Muscle layer of duodenum (tissue), 2 donors: ENCODE measurements around the gene TMEM242.

Source experiments
- H3K27ac ChIP-seq: one replicate; pipeline ENCODE4 v1.7.0; 2013; ENCODE audit warnings: mild to moderate bottlenecking, low read length
- H3K27me3 ChIP-seq: one replicate; pipeline ENCODE4 v1.7.0; 2013; ENCODE audit warnings: low read depth, mild to moderate bottlenecking, control low read depth, low read length
- H3K36me3 ChIP-seq, 2 donors: one replicate each; pipeline ENCODE4 v1.7.0; 2013; ENCODE audit warnings: low read length in 2 of 2, control low read depth in 1 of 2, mild to moderate bottlenecking in 1 of 2; ENCODE audit not compliant: insufficient read depth in 2 of 2, control insufficient read depth in 1 of 2
- H3K4me1 ChIP-seq, 2 donors: one replicate each; pipeline ENCODE4 v1.7.0; 2013; ENCODE audit warnings: low read length in 2 of 2, mild to moderate bottlenecking in 2 of 2, control low read depth in 1 of 2, moderate library complexity in 1 of 2; ENCODE audit not compliant: insufficient read depth in 2 of 2, control insufficient read depth in 1 of 2
- H3K4me3 ChIP-seq, 2 donors: one replicate each; pipeline ENCODE4 v1.7.0; 2013; ENCODE audit warnings: low read length in 2 of 2, low read depth in 1 of 2, mild to moderate bottlenecking in 1 of 2
- H3K9me3 ChIP-seq, 2 donors: one replicate each; pipeline ENCODE4 v1.7.0; 2013; ENCODE audit warnings: low read length in 2 of 2, control low read depth in 1 of 2, mild to moderate bottlenecking in 1 of 2; ENCODE audit not compliant: control insufficient read depth in 1 of 2
- donor health status: healthy.

Gene TMEM242

GRCh38 chr6:157287247-157287850 is 36.0 kb downstream of the TMEM242 start:
- H3K9me3 ChIP-seq = no peaks in the 10 kb centered on the region
- H3K27me3 ChIP-seq = no peaks in the 10 kb centered on the region
- no peak overlapping the region for H3K27ac ChIP-seq
- no peaks in the 10 kb centered on the region for H3K4me1 ChIP-seq
- H3K36me3 ChIP-seq = peaks cover 13 to 20% of the 10 kb centered on the region in 2 donors
- H3K4me3 ChIP-seq = no peak overlapping the region

DNA sequence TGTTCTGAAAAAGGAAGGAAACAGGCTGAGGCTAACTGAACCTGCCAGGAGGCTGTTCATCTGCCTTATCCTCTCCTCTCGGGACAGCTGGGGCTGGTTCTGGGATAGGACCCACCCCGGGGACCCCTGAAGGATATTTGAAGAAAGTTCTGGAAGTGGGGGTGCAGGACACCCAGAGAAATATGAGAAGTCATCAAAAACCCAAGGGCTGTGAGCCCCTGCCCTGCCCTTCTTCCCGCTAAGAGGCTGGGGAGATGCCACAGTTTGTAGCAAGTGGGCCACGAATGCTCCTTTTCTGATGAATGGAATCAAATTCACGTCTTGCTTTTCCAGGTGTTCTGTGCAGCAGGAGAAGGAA is 37.9 kb downstream of the TMEM242 start:
- Histone ChIP-seq H3K36me3 (peaks cover 3 to 5% of the 10 kb centered on the region in 2 donors), H3K27me3 (no peaks in the 10 kb centered on the region), H3K27ac (no peak overlapping the region), H3K4me3 (no peak overlapping the region), H3K9me3 (no peaks in the 10 kb centered on the region), H3K4me1 (no peaks in the 10 kb centered on the region)

- H3K9me3 ChIP-seq = no peaks in the 10 kb centered on the region
- H3K4me1 ChIP-seq = no peaks in the 10 kb centered on the region
- no peak overlapping the region for H3K27ac ChIP-seq
- H3K36me3 ChIP-seq = peaks cover under 1 to 3% of the 10 kb centered on the region in 2 donors
- H3K27me3 ChIP-seq = no peaks in the 10 kb centered on the region
- no peak overlapping the region for H3K4me3 ChIP-seq
Observed at GRCh38 chr6:157284738-157285421, 38.4 kb downstream of the TMEM242 start.

GRCh38 chr6:157283900-157284737 is 39.2 kb downstream of the TMEM242 start:
- H3K4me3 ChIP-seq = no peak overlapping the region
- H3K9me3 ChIP-seq = no peaks in the 10 kb centered on the region
- H3K27me3 ChIP-seq = no peaks in the 10 kb centered on the region
- H3K36me3 ChIP-seq = peaks cover 0 to 3% of the 10 kb centered on the region in 2 donors
- no peak overlapping the region for H3K27ac ChIP-seq
- no peaks in the 10 kb centered on the region for H3K4me1 ChIP-seq

GRCh38 chr6:157283330-157283898 is 39.9 kb downstream of the TMEM242 start:
- no peaks in the 10 kb centered on the region for H3K27me3 ChIP-seq
- H3K4me3 ChIP-seq = no peak overlapping the region
- no peaks in the 10 kb centered on the region for H3K4me1 ChIP-seq
- H3K36me3 ChIP-seq = peaks cover 0 to 3% of the 10 kb centered on the region in 2 donors
- no peaks in the 10 kb centered on the region for H3K9me3 ChIP-seq
- H3K27ac ChIP-seq = no peak overlapping the region

- no peaks in the 10 kb centered on the region for H3K36me3 ChIP-seq
- H3K4me1 ChIP-seq = no peaks in the 10 kb centered on the region
- no peak overlapping the region for H3K27ac ChIP-seq
- H3K27me3 ChIP-seq = no peaks in the 10 kb centered on the region
- no peaks in the 10 kb centered on the region for H3K9me3 ChIP-seq
- H3K4me3 ChIP-seq = no peak overlapping the region
Observed at GRCh38 chr6:157282284-157282683, 41.0 kb downstream of the TMEM242 start.

DNA sequence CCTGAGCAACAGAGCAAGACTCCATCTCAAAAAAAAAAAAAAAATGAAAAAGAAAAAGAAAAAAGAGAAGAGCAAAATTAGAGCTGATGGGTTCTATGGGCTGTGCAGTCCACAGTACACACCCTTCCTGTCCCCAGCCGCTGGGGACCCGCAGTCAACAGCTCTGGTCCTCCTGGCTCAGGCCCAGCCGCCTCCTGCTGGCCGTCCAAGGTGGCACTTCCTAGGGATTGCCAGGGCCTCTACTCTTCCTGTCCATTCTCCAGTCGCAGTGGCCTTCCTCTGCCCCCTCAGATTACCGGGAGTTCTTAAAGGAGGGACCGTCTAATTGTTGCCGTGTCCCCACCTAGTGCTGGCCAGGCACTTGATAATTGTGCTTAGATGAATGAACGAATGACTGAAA is 41.7 kb downstream of the TMEM242 start:
- Histone ChIP-seq H3K27me3 (no peaks in the 10 kb centered on the region), H3K4me3 (no peak overlapping the region), H3K9me3 (no peaks in the 10 kb centered on the region), H3K4me1 (no peaks in the 10 kb centered on the region), H3K36me3 (no peaks in the 10 kb centered on the region), H3K27ac (no peak overlapping the region)

- Histone ChIP-seq H3K4me1 (no peaks in the 10 kb centered on the region), H3K36me3 (no peaks in the 10 kb centered on the region), H3K27me3 (no peaks in the 10 kb centered on the region), H3K9me3 (no peaks in the 10 kb centered on the region), H3K27ac (no peak overlapping the region), H3K4me3 (no peak overlapping the region)
Observed at GRCh38 chr6:157280947-157281346, 42.4 kb downstream of the TMEM242 start.

DNA sequence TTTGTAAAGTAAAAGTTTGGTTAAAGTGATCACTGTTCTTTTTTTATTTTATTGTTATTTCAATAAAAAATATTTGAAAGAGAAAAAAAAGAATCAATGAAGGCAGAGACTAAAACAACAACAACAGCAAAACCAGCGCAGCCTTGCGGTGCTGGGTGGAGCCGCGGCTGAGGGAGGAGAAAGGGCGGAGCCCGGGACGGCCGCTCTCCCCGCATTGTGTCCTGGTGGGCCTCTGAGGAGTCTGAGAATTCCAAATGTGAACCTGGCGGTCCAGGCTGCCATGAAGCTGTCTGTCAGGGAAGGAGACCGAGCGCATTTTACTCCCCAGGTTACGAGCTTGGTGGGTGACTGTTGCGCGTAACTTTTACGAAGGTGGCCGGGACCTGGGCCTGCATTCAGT is 43.2 kb downstream of the TMEM242 start:
- Histone ChIP-seq H3K36me3 (no peaks in the 10 kb centered on the region), H3K27ac (no peak overlapping the region)

GRCh38 chr6:157278171-157278570 is 45.1 kb downstream of the TMEM242 start:
- no peaks in the 10 kb centered on the region for H3K4me1 ChIP-seq
- no peaks in the 10 kb centered on the region for H3K27me3 ChIP-seq
- no peak overlapping the region for H3K27ac ChIP-seq

More for the DNA sequence above, 43.2 kb downstream of the TMEM242 start:
- Histone ChIP-seq H3K27me3 (no peaks in the 10 kb centered on the region), H3K9me3 (no peaks in the 10 kb centered on the region), H3K4me1 (no peaks in the 10 kb centered on the region), H3K4me3 (no peak overlapping the region)

GRCh38 chr6:157276731-157277130 is 46.6 kb downstream of the TMEM242 start:
- Histone ChIP-seq H3K4me1 (no peaks in the 10 kb centered on the region), H3K27ac (no peak overlapping the region), H3K27me3 (no peaks in the 10 kb centered on the region), H3K4me3 (no peak overlapping the region), H3K9me3 (no peaks in the 10 kb centered on the region), H3K36me3 (no peaks in the 10 kb centered on the region)

More at GRCh38 chr6:157278171-157278570, 45.1 kb downstream of the TMEM242 start:
- Histone ChIP-seq H3K36me3 (no peaks in the 10 kb centered on the region), H3K9me3 (no peaks in the 10 kb centered on the region), H3K4me3 (no peak overlapping the region)
